GM10266 (cell line): ENCODE data around the gene RAPGEF5.
A peak's percentile ranks its signal among the peaks of the same experiment; 100 is the strongest.

Experiments used
- DNase-seq: peaks from one replicate; pipeline ENCODE4 v3.0.0; 2012; ENCODE audit errors: extremely low spot score
- CTCF ChIP-seq: IDR thresholded peaks from 2 replicates; pipeline ENCODE4 v1.5.1; 2012; ENCODE audit warnings: mild to moderate bottlenecking, low read depth; ENCODE audit not compliant: control insufficient read depth, insufficient read depth; ENCODE audit errors: missing control alignments

RAPGEF5 gene

DNA sequence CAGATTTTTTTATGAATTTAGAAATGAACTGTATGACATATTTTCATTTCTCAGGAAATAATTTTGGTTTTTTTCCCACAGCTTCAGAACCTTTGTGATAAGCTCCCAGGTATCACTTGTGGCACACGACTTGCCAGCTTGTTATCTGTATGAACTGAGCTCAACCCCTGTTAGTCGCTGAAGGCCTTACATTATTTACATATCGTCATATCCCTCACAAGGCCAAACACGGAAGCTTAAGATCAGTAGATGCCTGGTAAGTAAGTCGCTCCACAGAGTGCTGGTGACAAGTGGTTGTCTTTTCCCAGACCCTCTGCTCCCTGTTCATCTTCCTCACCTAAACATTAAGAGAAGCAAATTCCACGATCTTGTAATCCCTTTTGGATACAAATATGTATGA, 55.2 kb downstream of the RAPGEF5 start:
- TF ChIP-seq CTCF, result no peak
- DNase-seq, result no peak

DNA sequence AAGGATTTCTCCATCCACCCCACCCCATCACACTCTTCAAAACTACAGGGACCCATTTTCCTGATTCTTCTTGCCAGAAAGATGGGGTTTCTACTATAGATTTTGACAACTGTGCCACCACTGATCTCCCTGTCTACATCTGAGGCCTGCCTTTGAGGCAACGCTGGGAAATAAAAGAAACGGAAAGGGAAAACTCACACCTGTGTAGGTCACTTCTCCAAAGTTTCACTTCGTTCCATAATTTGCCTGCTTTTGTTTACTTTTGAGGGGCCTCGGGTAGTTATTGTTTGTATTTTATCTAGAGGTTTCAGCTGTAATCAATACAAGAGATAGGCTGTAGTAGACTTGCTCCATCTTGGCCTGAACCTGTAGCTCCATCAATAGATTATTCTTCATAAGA, 56.1 kb downstream of the RAPGEF5 start:
- DNase-seq, result no peak
- TF ChIP-seq CTCF, result no peak

GRCh38 chr7:22296916-22297315, 60.0 kb downstream of the RAPGEF5 start:
- DNase-seq, result no peak
- peak; percentile 26 for TF ChIP-seq CTCF

DNA sequence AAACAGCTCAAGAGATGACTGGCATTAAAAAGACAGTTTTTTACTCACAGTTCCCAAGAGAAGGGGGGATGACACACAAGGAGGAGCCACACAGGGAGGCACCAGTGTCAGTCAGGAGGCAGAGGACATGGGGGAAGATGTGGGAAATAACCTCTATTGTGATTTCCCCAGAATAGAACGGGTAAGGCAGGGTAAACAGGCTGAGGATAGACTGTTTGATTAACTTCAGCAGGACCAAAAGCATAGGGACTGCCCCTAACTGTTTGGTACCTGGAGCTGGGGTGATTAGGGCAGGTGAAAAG, 60.7 kb downstream of the RAPGEF5 start:
- DNase-seq, result no peak
- TF ChIP-seq CTCF, result no peak

DNA sequence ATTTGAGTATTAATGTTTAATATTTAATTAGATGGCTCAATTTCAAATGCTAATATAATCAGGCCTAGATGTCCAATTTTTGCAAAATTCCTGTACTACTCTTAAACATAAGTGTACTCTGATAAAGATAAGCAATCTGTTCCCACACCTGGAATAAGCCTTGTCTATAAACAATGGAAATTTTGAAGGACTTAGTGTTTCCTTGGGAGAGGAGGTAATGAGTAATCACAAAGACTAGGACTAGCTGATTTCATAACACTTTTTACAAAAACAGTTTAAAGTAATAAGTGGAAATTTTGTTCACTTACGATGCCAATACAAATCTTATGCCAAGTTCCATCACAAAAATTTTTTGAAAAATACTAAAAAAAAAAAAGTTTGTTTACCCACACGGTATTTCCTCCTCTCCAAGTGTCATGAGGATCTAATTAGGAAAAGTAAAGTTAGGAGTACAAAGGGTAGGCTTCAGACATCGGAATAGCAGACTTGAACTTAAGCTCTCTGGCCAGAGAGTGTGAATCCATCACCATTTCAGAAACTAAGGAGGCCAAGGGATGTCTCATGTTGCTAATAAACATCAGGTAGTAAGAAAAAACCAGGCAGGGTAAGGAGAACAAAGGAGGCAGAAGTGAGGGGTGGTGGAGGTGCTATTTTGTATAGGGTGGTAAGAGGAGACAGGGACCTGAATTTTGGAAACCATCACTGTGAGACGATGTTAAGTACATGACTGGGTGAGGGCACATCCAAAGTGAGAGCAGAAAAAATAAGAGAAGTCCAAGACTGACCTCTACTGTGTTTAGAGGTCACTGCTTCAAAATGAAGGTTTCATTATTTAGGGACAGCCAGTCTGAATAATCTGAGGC, 61.3 kb downstream of the RAPGEF5 start:
- DNase-seq, result no peak
- peak; percentile 10 for TF ChIP-seq CTCF

DNA sequence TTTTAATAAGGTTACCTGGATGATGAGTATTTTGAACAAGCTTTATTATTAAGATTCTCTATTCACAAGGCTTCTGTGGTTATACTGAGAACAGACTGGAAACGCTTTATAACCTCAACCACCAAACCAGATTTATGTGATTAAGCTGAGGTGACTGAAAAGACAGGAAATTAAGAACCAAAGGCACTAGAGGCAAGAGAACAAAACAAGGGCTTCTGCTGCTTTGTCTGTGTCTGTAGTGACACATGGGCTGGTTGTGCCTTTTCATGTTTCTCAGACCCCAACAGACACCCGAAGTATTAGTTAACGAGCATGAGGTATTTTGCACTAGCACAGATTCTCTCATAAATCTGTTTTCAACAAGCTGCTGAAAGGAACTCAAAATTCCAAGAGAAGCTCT, 64.4 kb downstream of the RAPGEF5 start:
- DNase-seq, result no peak
- no peak for TF ChIP-seq CTCF

DNA sequence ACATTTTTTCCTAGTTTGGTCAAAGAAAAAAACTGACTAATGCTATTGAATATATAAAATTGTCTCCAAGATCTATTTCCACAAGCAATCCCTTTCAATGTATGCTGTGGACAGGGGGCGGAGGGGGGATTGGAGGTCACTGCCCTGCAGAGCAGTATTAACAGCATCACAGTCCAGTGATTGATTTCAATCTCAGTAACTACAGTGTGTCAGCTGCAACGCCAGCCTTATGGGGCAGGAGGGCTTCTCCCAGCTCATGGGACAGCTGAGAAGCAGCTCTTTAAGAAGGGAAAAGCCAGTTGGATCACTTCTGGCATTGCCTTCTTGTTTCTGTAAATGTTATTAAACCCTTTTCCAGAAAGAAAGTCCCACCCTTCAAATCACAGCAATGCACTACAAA, 65.0 kb downstream of the RAPGEF5 start:
- no peak for TF ChIP-seq CTCF
- no peak for DNase-seq
